CD4-positive, alpha-beta memory T cell (primary cell): Measurements from ENCODE around the gene MKNK2. TPM values are rescaled to one million over a fixed set of nuclear protein-coding genes. Genes with fewer than 3 reads are reported as not detected.

Source experiments
- CTCF ChIA-PET: fragments of 350-600 bp; sonication (Branson Sonifier 250); formaldehyde crosslinking; loops from one replicate; lab custom pipeline; 2021; ENCODE audit warnings: inconsistent platforms; ENCODE audit not compliant: partially characterized antibody; lab: Charles Lee
- POLR2A ChIA-PET: fragments of 350-600 bp; sonication (Branson Sonifier 250); formaldehyde crosslinking; loops from one replicate; lab custom pipeline; 2021; ENCODE audit not compliant: partially characterized antibody; lab: Charles Lee
- DNase-seq, 5 donors: peaks; one replicate each; pipeline versions ENCODE4 v3.0.0 to v3.0.0-alpha.2; 2020 to 2022; ENCODE audit warnings: mixed read lengths in 1 of 5
- H3K27ac ChIP-seq: one replicate; pipeline ENCODE4 v1.7.0; 2013; ENCODE audit warnings: low read depth, low read length
- H3K27me3 ChIP-seq: 2 replicates; pipeline ENCODE4 v1.7.0; 2013; ENCODE audit warnings: mild to moderate bottlenecking, low read length, moderate library complexity; ENCODE audit not compliant: insufficient read depth
- H3K36me3 ChIP-seq: 2 replicates; pipeline ENCODE4 v1.7.0; 2013; ENCODE audit warnings: mild to moderate bottlenecking, low read length, moderate library complexity; ENCODE audit not compliant: insufficient read depth
- H3K4me1 ChIP-seq: 2 replicates; pipeline ENCODE4 v1.7.0; 2013; ENCODE audit warnings: mild to moderate bottlenecking, low read length, moderate library complexity; ENCODE audit not compliant: insufficient read depth
- H3K4me3 ChIP-seq, 2 donors: one replicate each; pipeline ENCODE4 v1.7.0; 2013; ENCODE audit warnings: low read length in 2 of 2, mild to moderate bottlenecking in 1 of 2
- H3K9me3 ChIP-seq, 2 donors: one replicate each; pipeline ENCODE4 v1.7.0; 2013; ENCODE audit warnings: low read length in 2 of 2, control low read depth in 1 of 2; ENCODE audit not compliant: control insufficient read depth in 1 of 2
- H3K27ac Mint-ChIP-seq, 7 donors: one replicate each; pipeline ENCODE4 v1.8.0; 2020 to 2021; ENCODE audit warnings: mixed read lengths in 7 of 7, mild to moderate bottlenecking in 6 of 7, inconsistent platforms in 3 of 7, moderate library complexity in 3 of 7
- H3K27me3 Mint-ChIP-seq, 2 donors: one replicate each; pipeline ENCODE4 v1.8.0; 2020 to 2021; ENCODE audit warnings: mixed read lengths in 2 of 2
- H3K36me3 Mint-ChIP-seq, 2 donors: one replicate each; pipeline ENCODE4 v1.8.0; 2020 to 2021; ENCODE audit warnings: mixed read lengths in 2 of 2, inconsistent platforms in 1 of 2, mild to moderate bottlenecking in 1 of 2
- H3K4me1 Mint-ChIP-seq, 4 donors: one replicate each; pipeline ENCODE4 v1.8.0; 2020 to 2021; ENCODE audit warnings: mixed read lengths in 4 of 4, mild to moderate bottlenecking in 1 of 4
- H3K4me3 Mint-ChIP-seq, 8 donors: one replicate each; pipeline ENCODE4 v1.8.0; 2020 to 2021; ENCODE audit warnings: mixed read lengths in 8 of 8, mild to moderate bottlenecking in 7 of 8, moderate library complexity in 6 of 8, inconsistent platforms in 3 of 8
- H3K9me3 Mint-ChIP-seq, 8 donors: one replicate each; pipeline ENCODE4 v1.8.0; 2020 to 2021; ENCODE audit warnings: mixed read lengths in 8 of 8, mild to moderate bottlenecking in 5 of 8, inconsistent platforms in 3 of 8, moderate library complexity in 1 of 8
- intact Hi-C: fragments of 100-400 bp; cut with micrococcal nuclease; formaldehyde crosslinking; loops from one replicate; pipeline ENCODE4 v1.15.1; 2023
- polyA plus RNA-seq, 2 donors: library from polyadenylated mRNA; unstranded; fragments of 300-500 nt; fragmentation: Illumina TruSeq; gene quantifications; one replicate each; pipeline ENCODE4 v1.2.3, GENCODE V29; 2021
- total RNA-seq, 2 experiments: library from RNA; stranded (reverse); gene quantifications; one replicate each; pipeline ENCODE4 v1.2.3, GENCODE V29; 2021

MKNK2 gene
- total and polyA plus RNA-seq, 4 experiments from 2014 or later, result 24.1 to 195 (median 129) TPM

DNA sequence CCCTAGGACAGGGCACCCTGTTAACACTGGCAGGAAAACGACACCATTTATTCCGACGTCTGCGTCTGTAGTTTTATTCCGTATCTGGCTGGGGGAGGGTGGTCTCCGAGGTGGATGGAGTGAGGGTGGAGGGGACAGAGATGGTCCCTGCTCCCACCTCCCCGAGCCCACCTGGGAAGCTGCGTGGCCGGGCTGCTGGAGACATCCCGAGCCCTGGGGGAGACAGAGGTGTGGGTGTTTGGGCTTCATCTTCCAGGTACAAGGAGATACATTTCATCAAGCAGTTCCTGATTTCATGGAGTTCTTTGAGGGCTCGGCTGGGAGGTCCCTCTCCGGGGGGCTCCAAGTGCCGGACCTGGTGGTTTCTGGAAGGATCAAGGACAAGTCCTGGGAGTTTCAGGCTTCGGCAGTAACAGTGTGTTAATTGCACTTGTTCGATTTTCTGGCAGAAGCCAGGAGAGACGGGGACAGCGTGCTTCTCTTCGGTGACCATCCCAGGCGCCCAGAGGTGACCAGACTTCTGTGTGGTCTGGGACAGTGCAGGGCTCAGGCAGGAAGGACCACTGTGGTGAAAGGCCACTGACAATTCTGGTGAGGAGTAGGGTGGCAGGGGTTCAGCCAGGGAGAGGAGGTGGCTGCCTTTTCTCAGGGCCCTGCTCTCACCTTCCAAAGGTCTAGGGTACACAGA is 20.1 kb upstream of the MKNK2 start:
- Mint-ChIP-seq H3K36me3 (peaks cover 25 to 37% of the 10 kb centered on the region in 2 donors), H3K9me3 (peaks cover 0 to 2% (median 0%) of the 10 kb centered on the region in 8 donors), H3K4me1 (peaks cover 5 to 25% (median 13%) of the 10 kb centered on the region in 4 donors), H3K4me3 (no peak overlapping the region), H3K27me3 (no peaks in the 10 kb centered on the region), H3K27ac (peak overlapping the region in 5 of 7 donors; percentile 52 to 93 (median 77))
- Histone ChIP-seq H3K4me3 (no peak overlapping the region), H3K36me3 (peaks cover 42% of the 10 kb centered on the region), H3K27me3 (no peaks in the 10 kb centered on the region), H3K27ac (no peak overlapping the region), H3K4me1 (peaks cover 24% of the 10 kb centered on the region), H3K9me3 (no peaks in the 10 kb centered on the region)
- ChIA-PET POLR2A (interaction anchor here (0.6 to 4.3 kb wide), 5 partner anchors 9 to 1668 kb away, joined by 3 to 24 read pairs (median 5); no protein-coding TSS in a partner anchor), CTCF (interaction anchor here (0.6 to 4.5 kb wide), 13 partner anchors 10 to 752 kb away, joined by 3 to 40 read pairs (median 5); no protein-coding TSS in a partner anchor)
- intact Hi-C loops, result no loop called here
- DNase-seq, result peak in 1 of 5 donors; percentile 30

GRCh38 chr19:2070436-2070827 is 19.4 kb upstream of the MKNK2 start:
- Histone ChIP-seq H3K4me3 (no peak overlapping the region), H3K4me1 (peaks cover 21% of the 10 kb centered on the region), H3K36me3 (peaks cover 39% of the 10 kb centered on the region), H3K9me3 (no peaks in the 10 kb centered on the region), H3K27ac (no peak overlapping the region), H3K27me3 (no peaks in the 10 kb centered on the region)
- Mint-ChIP-seq H3K9me3 (peaks cover 0 to 2% (median 0%) of the 10 kb centered on the region in 8 donors), H3K27me3 (no peaks in the 10 kb centered on the region), H3K36me3 (peaks cover 25 to 34% of the 10 kb centered on the region in 2 donors), H3K27ac (peak overlapping the region in 2 of 7 donors; percentile 29 to 80), H3K4me3 (no peak overlapping the region), H3K4me1 (peaks cover 5 to 25% (median 13%) of the 10 kb centered on the region in 4 donors)
- POLR2A ChIA-PET, result interaction anchor here (0.6 to 3.6 kb wide), 23 partner anchors 8 to 1669 kb away, joined by 3 to 27 read pairs (median 5); partner anchors contain the start of genes CSNK1G2, IZUMO4 and MOB3A
- CTCF ChIA-PET, result interaction anchor here (0.6 to 4.5 kb wide), 19 partner anchors 8 to 753 kb away, joined by 3 to 40 read pairs (median 5); no protein-coding TSS in a partner anchor
- intact Hi-C loops, result no loop called here
- no peak for DNase-seq

GRCh38 chr19:2064788-2065524 is 13.9 kb upstream of the MKNK2 start:
- Histone ChIP-seq H3K4me3 (no peak overlapping the region), H3K27ac (no peak overlapping the region), H3K4me1 (peaks cover 32% of the 10 kb centered on the region), H3K36me3 (no peaks in the 10 kb centered on the region), H3K27me3 (no peaks in the 10 kb centered on the region), H3K9me3 (no peaks in the 10 kb centered on the region)
- H3K27ac Mint-ChIP-seq, result peak overlapping the region in 4 of 7 donors; percentile 10 to 75 (median 64)
- H3K4me1 Mint-ChIP-seq, result peaks cover 13 to 36% (median 24%) of the 10 kb centered on the region in 4 donors
- no peaks in the 10 kb centered on the region for H3K9me3 Mint-ChIP-seq
- no peak for DNase-seq
- peaks cover 0 to 7% of the 10 kb centered on the region in 2 donors for H3K36me3 Mint-ChIP-seq
- H3K27me3 Mint-ChIP-seq, result no peaks in the 10 kb centered on the region
- H3K4me3 Mint-ChIP-seq, result no peak overlapping the region
- POLR2A ChIA-PET, result interaction anchor here (1.0 kb wide), 1 partner anchor 20 kb away, joined by 3 read pairs; no protein-coding TSS in a partner anchor
- intact Hi-C loops, result loop anchor here (5.0 kb wide), 1 partner anchor 138 kb away; no protein-coding TSS in a partner anchor
- CTCF ChIA-PET, result interaction anchor here (1.4 to 1.5 kb wide), 2 partner anchors 19 to 45 kb away, joined by 5 read pairs; no protein-coding TSS in a partner anchor

GRCh38 chr19:2064395-2064787 is 13.3 kb upstream of the MKNK2 start:
- DNase-seq, result no peak
- POLR2A ChIA-PET, result interaction anchor here (0.8 to 1.2 kb wide), 3 partner anchors 21 to 48 kb away, joined by 3 read pairs; no protein-coding TSS in a partner anchor

GRCh38 chr19:2063824-2064223 is 12.8 kb upstream of the MKNK2 start:
- intact Hi-C loops, result no loop called here
- H3K4me1 ChIP-seq, result peaks cover 33% of the 10 kb centered on the region
- H3K4me3 ChIP-seq, result no peak overlapping the region

More at GRCh38 chr19:2064395-2064787, 13.3 kb upstream of the MKNK2 start:
- Mint-ChIP-seq H3K4me1 (peaks cover 11 to 33% (median 22%) of the 10 kb centered on the region in 4 donors), H3K9me3 (no peaks in the 10 kb centered on the region), H3K27ac (peak overlapping the region in 1 of 7 donors; percentile 52), H3K36me3 (peaks cover 0 to 4% of the 10 kb centered on the region in 2 donors), H3K27me3 (no peaks in the 10 kb centered on the region), H3K4me3 (no peak overlapping the region)
- Histone ChIP-seq H3K9me3 (no peaks in the 10 kb centered on the region), H3K36me3 (no peaks in the 10 kb centered on the region), H3K4me3 (no peak overlapping the region), H3K27me3 (no peaks in the 10 kb centered on the region), H3K4me1 (peaks cover 32% of the 10 kb centered on the region), H3K27ac (no peak overlapping the region)
- CTCF ChIA-PET, result no interaction called here
- intact Hi-C loops, result no loop called here

DNA sequence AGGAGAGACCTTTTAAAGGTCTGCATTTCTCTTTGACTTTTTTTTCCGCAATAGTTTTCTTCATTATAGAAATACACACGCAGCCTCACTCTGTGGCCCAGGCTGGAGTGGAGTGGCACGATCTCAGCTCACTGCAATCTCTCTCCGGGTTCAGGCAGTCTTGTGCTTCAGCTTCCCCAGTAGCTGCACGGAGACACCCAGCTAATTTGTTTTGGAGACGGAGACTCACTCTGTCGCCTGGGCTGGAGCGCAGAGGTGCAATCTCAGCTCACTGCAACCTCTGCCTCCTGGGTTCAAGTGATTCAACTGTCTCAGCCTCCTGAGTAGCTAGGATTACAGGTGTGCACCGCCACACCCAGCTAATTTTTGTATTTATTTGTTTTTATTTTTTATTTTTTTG is 11.7 kb upstream of the MKNK2 start:
- Histone ChIP-seq H3K27ac (no peak overlapping the region), H3K9me3 (no peaks in the 10 kb centered on the region), H3K36me3 (no peaks in the 10 kb centered on the region), H3K27me3 (no peaks in the 10 kb centered on the region), H3K4me3 (no peak overlapping the region), H3K4me1 (peaks cover 44% of the 10 kb centered on the region)
- DNase-seq, result no peak
- intact Hi-C loops, result no loop called here
- peaks cover 11 to 44% (median 27%) of the 10 kb centered on the region in 4 donors for H3K4me1 Mint-ChIP-seq
- no peaks in the 10 kb centered on the region for H3K27me3 Mint-ChIP-seq
- H3K4me3 Mint-ChIP-seq, result peak overlapping the region; percentile 85 to 98 (median 92)
- peak overlapping the region in 6 of 7 donors; percentile 70 to 99 (median 84) for H3K27ac Mint-ChIP-seq
- ChIA-PET CTCF (interaction anchor here (0.5 to 2.9 kb wide), 4 partner anchors 11 to 407 kb away, joined by 3 to 9 read pairs (median 6); no protein-coding TSS in a partner anchor), POLR2A (interaction anchor here (0.7 to 5.4 kb wide), 9 partner anchors 9 to 121 kb away, joined by 3 to 88 read pairs (median 5); partner anchors contain the start of gene MKNK2)
- peaks cover 0 to 4% of the 10 kb centered on the region in 2 donors for H3K36me3 Mint-ChIP-seq
- no peaks in the 10 kb centered on the region for H3K9me3 Mint-ChIP-seq

More at GRCh38 chr19:2063824-2064223, 12.8 kb upstream of the MKNK2 start:
- ChIA-PET POLR2A (interaction anchor here (0.6 to 5.4 kb wide), 9 partner anchors 14 to 127 kb away, joined by 3 to 88 read pairs (median 5); partner anchors contain the start of gene MKNK2), CTCF (no interaction called here)
- Mint-ChIP-seq H3K4me1 (peaks cover 10 to 34% (median 22%) of the 10 kb centered on the region in 4 donors), H3K27me3 (no peaks in the 10 kb centered on the region), H3K9me3 (no peaks in the 10 kb centered on the region), H3K27ac (peak overlapping the region in 5 of 7 donors; percentile 9 to 99 (median 60)), H3K4me3 (peak overlapping the region in 2 of 8 donors; percentile 34 to 39), H3K36me3 (peaks cover 0 to 4% of the 10 kb centered on the region in 2 donors)
- Histone ChIP-seq H3K27me3 (no peaks in the 10 kb centered on the region), H3K27ac (no peak overlapping the region), H3K36me3 (no peaks in the 10 kb centered on the region), H3K9me3 (no peaks in the 10 kb centered on the region)
- DNase-seq, result no peak
